Prostate gland (tissue), 2 donors: ENCODE data around the gene GATA6. TPM values are rescaled to one million over a fixed set of nuclear protein-coding genes. Genes with fewer than 3 reads are reported as not detected.
"Not testable (repeated sequence)": the region's sequence is repeated elsewhere in the genome, so short reads cannot be mapped to it uniquely, and the experiment has no call there.

ENCODE experiments used
- DNase-seq: peaks from one replicate; pipeline ENCODE4 v3.0.0-alpha.2; 2019; ENCODE audit warnings: low spot score
- H3K27ac ChIP-seq, 2 donors: fragments of 200-600 bp; sonication (generic); 2 replicates each; pipeline ENCODE4 v1.5.1; 2017 to 2019
- H3K27me3 ChIP-seq: fragments of 200-600 bp; sonication (generic); replicated peaks from 2 replicates; pipeline ENCODE4 v1.5.1; 2019; ENCODE audit not compliant: insufficient read depth
- H3K36me3 ChIP-seq, 2 donors: fragments of 200-600 bp; sonication (generic); 1 replicate in 1 of 2; 2 replicates in 1 of 2; pipeline versions ENCODE4 v1.5.1 to v1.8.1; 2017 to 2019
- H3K4me1 ChIP-seq: fragments of 200-600 bp; sonication (generic); replicated peaks from 2 replicates; pipeline ENCODE4 v1.5.1; 2019
- H3K4me3 ChIP-seq, 2 donors: fragments of 200-600 bp; sonication (generic); 2 replicates each; pipeline ENCODE4 v1.5.1; 2017 to 2019
- H3K9me3 ChIP-seq: fragments of 200-600 bp; sonication (generic); 2 replicates; pipeline ENCODE4 v1.5.1; 2017
- POLR2A ChIP-seq: fragments of 450-650 bp; IDR thresholded peaks from one replicate; pipeline ENCODE4 v1.6.1; 2016; ENCODE audit warnings: antibody characterized with exemption, mild to moderate bottlenecking
- POLR2AphosphoS5 ChIP-seq: sonication (generic); formaldehyde crosslinking; IDR thresholded peaks from one replicate; pipeline ENCODE4 v1.6.1; 2017; ENCODE audit warnings: antibody characterized with exemption
- WGBS: methylation state at CpG from one replicate; pipeline ENCODE4 v1.1.5; 2018; 5-methylcytosine and 5-hydroxymethylcytosine counted together
- intact Hi-C: fragments of 100-400 bp; cut with DNase I; formaldehyde crosslinking; loops from one replicate; pipeline ENCODE4 v1.14.2; 2022
- total RNA-seq, 2 donors: library from RNA; depleted of rRNA; stranded (reverse); fragments of >200 nt; gene quantifications; one replicate each; pipeline ENCODE4 v1.1.0, GENCODE V29; 2016
- TF ChIP-seq, protein P1 (sequence below), 4 experiments: fragments of 200-600 bp in 2 of 4; fragments of 450-650 bp in 2 of 4; sonication (generic) in 2 of 4; IDR thresholded peaks; 1 replicate in 3 of 4; 2 replicates in 1 of 4; pipeline ENCODE4 v1.5.1; 2016 to 2019; ENCODE audit warnings: antibody characterized with exemption in 4 of 4, mild to moderate bottlenecking in 2 of 4, moderate library complexity in 2 of 4

GATA6 gene
- total RNA-seq, 2 donors from 2014 or later, result 9.8 to 49.0 TPM

DNA sequence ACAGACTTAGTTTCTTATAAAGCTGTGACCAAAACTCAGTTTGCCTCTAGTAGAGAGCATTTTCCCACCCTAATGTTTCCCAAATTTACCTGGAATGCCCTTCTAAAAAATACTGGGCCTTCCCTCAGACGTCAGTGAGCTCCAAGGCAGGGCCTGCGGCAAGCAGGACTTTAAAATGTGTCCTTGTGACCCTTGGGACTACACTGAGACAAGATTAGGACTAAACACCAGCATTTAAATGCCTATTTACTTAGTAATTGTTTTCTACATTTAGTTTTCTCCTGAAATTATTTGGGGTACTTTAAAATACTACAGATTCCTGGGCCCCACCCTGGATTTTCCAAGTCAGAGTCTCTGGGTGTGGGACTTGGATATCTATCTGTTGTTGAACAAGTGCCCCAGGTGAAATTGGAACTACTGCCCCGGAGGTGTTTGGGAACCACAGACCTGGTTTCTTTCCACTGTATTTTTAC lies 14.3 kb downstream of the GATA6 start:
- no peaks in the 10 kb centered on the region for H3K27me3 ChIP-seq
- no peak for DNase-seq
- no peak for TF ChIP-seq POLR2AphosphoS5
- TF ChIP-seq POLR2A, result no peak
- TF ChIP-seq, protein P1, sequence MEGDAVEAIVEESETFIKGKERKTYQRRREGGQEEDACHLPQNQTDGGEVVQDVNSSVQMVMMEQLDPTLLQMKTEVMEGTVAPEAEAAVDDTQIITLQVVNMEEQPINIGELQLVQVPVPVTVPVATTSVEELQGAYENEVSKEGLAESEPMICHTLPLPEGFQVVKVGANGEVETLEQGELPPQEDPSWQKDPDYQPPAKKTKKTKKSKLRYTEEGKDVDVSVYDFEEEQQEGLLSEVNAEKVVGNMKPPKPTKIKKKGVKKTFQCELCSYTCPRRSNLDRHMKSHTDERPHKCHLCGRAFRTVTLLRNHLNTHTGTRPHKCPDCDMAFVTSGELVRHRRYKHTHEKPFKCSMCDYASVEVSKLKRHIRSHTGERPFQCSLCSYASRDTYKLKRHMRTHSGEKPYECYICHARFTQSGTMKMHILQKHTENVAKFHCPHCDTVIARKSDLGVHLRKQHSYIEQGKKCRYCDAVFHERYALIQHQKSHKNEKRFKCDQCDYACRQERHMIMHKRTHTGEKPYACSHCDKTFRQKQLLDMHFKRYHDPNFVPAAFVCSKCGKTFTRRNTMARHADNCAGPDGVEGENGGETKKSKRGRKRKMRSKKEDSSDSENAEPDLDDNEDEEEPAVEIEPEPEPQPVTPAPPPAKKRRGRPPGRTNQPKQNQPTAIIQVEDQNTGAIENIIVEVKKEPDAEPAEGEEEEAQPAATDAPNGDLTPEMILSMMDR (IDR thresholded peaks at IDR 0.05), result no peak
- no peaks in the 10 kb centered on the region for H3K4me1 ChIP-seq
- no peak overlapping the region for H3K4me3 ChIP-seq
- H3K36me3 ChIP-seq, result no peaks in the 10 kb centered on the region
- intact Hi-C loops, result no loop called here
- H3K9me3 ChIP-seq, result no peaks in the 10 kb centered on the region
- no peak overlapping the region for H3K27ac ChIP-seq
- 84% methylated on average over 3 of the region's 3 CpGs for WGBS

DNA sequence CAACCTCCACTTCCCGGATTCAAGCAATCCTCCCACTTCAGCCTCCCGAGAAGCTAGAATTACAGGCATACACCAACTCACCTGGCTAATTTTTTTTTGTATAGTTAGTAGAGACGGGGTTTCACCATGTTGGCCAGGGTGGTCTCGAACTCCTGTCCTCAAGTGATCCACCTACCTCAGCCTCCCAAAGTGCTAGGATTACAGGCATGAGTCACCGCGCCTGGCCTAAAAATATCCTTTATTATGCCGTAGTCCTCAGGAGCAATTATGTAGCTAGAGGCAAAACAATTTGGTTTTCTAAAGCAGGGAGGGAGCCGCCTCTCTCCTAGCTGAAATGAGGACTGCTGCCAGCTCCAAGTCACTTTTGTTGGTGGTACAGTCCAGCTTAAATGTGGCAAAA lies 15.2 kb downstream of the GATA6 start:
- H3K9me3 ChIP-seq, H3K27ac ChIP-seq, intact Hi-C loops, H3K4me1 ChIP-seq, H3K27me3 ChIP-seq, H3K36me3 ChIP-seq, H3K4me3 ChIP-seq, DNase-seq: not testable (repeated sequence)
- WGBS, result 87% methylated on average over 8 of the region's 8 CpGs

DNA sequence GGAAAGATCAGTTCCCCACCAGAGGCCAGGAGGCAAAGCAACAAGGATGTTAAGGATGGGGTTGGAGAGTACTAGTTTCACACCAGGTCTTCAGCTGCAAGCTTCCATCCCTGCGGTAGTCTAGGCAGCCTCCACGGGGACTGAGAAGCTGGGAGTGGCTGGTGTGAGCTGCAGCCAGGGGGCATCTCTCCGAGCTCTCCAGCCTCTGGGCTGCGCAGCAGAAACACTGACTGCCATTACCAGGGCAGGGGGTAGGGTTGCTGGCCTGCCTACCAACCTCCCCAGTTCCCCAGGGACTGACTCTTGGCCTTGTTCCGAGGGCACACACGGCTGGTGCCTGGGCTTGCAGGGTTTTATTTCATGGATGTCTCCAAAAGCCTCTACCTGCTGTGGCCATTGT lies 15.9 kb downstream of the GATA6 start:
- H3K9me3 ChIP-seq, result no peaks in the 10 kb centered on the region
- no peak overlapping the region for H3K27ac ChIP-seq
- intact Hi-C loops, result loop anchor here (5.0 kb wide), 1 partner anchor 377 kb away; no protein-coding TSS in a partner anchor
- TF ChIP-seq POLR2AphosphoS5, result no peak
- TF ChIP-seq, protein P1 (IDR thresholded peaks at IDR 0.05), result no peak
- no peak for TF ChIP-seq POLR2A
- no peak overlapping the region for H3K4me3 ChIP-seq
- no peak for DNase-seq
- H3K27me3 ChIP-seq, result no peaks in the 10 kb centered on the region
- H3K36me3 ChIP-seq, result no peaks in the 10 kb centered on the region
- WGBS, result 83% methylated on average over 6 of the region's 6 CpGs
- H3K4me1 ChIP-seq, result no peaks in the 10 kb centered on the region

DNA sequence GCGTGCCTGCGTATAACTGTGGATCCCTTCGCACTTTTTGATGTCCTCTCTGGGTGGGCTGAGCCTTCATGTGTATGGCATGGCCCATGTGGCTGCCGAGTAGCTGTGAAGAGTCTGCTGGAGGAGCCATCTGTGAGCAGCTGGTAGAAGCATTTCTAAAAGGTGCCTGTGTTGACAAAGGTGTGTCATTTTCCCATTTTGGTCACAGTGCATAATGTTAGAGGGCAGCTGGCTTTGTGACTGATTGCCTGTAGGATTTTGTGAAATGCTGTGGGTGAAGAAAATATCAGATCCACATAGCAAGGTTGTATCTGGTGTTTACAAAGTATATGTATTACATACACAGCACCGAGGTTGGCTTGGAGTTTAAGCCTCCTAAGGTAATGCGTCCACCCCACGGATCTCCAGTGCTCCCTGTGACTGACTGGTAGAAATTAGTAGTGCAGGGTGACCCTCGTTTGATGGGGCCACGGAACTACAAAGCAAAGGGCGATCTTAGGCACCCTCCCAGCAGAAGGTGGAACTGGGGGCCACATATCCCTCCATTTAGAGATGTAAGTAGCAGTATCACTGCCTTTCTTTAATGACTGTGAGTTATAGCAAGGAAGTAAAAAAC lies 16.5 kb downstream of the GATA6 start:
- Histone ChIP-seq H3K36me3 (no peaks in the 10 kb centered on the region), H3K27me3 (no peaks in the 10 kb centered on the region), H3K27ac (no peak overlapping the region), H3K9me3 (no peaks in the 10 kb centered on the region), H3K4me3 (no peak overlapping the region), H3K4me1 (no peaks in the 10 kb centered on the region)
- 88% methylated on average over 10 of the region's 10 CpGs for WGBS
- intact Hi-C loops, result loop anchor here (5.0 kb wide), 1 partner anchor 376 kb away; no protein-coding TSS in a partner anchor
- TF ChIP-seq POLR2A (no peak), POLR2AphosphoS5 (no peak)
- TF ChIP-seq, protein P1 (IDR thresholded peaks at IDR 0.05), result no peak
- no peak for DNase-seq

DNA sequence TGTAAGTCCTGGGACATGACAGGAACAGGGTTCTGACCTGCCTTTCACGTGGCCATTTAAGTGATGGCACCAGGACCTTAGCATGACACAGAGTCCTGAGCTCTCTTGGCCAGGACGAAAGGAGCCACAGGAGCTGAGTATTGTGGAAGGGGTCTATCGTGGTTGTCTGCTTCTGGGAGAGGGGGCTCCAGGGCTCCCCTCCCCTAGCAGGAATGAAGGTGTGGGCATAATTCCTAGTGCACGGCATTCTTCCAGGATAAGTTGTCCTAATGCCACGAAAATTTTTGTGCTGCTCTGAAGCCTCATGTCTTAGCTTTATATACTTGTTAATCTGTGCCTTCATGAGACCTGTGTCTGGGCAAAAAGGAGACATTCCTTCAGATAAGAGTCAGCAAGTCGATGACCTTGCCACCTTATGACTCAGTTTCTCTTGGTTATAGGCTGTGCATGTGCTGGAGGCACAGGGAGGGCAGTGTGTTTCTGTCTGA lies 17.1 kb downstream of the GATA6 start:
- Histone ChIP-seq H3K36me3 (no peaks in the 10 kb centered on the region), H3K27me3 (no peaks in the 10 kb centered on the region), H3K9me3 (no peaks in the 10 kb centered on the region), H3K4me3 (no peak overlapping the region), H3K4me1 (no peaks in the 10 kb centered on the region), H3K27ac (no peak overlapping the region)
- DNase-seq, result no peak
- WGBS, result 72% methylated on average over 6 of the region's 6 CpGs
- intact Hi-C loops, result loop anchor here (5.0 kb wide), 1 partner anchor 376 kb away; no protein-coding TSS in a partner anchor
- no peak for TF ChIP-seq POLR2A
- TF ChIP-seq, protein P1 (IDR thresholded peaks at IDR 0.05), result no peak
- no peak for TF ChIP-seq POLR2AphosphoS5
